A673 (cell line): ENCODE measurements around the gene AGRN.

Experiments
- CTCF ChIP-seq: fragments of 300-800, 200-600 bp; sonication (generic); conservative IDR thresholded peaks from 2 replicates; pipeline ENCODE4 v1.5.1; 2017; ENCODE audit warnings: low read depth, mild to moderate bottlenecking, antibody characterized with exemption, low read length, moderate library complexity, mixed read lengths
- EZH2 ChIP-seq: fragments of 200-600 bp; sonication (generic); IDR thresholded peaks from 2 replicates; pipeline ENCODE4 v1.6.1; 2017; ENCODE audit warnings: borderline replicate concordance, low read depth, mild to moderate bottlenecking, mixed read lengths, antibody characterized with exemption, low read length; ENCODE audit not compliant: poor library complexity, severe bottlenecking

GRCh38 chr1:1046767-1047166 lies 26.8 kb downstream of the AGRN start:
- TF ChIP-seq CTCF (no peak), EZH2 (no peak)
